HG03108 (cell line): ENCODE data around the gene TMEM132C.

Experiments
- ATAC-seq: cut with Tn5 transposase; IDR thresholded peaks from one replicate; pipeline ENCODE4 v1.9.1; 2021; ENCODE audit warnings: moderate library complexity; ENCODE audit not compliant: unreplicated experiment

The TMEM132C gene

GRCh38 chr12:128543971-128544370 is 277.0 kb downstream of the TMEM132C start:
- ATAC-seq = no peak

GRCh38 chr12:128548949-128549348 is 282.0 kb downstream of the TMEM132C start:
- ATAC-seq = no peak

GRCh38 chr12:128549601-128550218 is 282.7 kb downstream of the TMEM132C start:
- no peak for ATAC-seq

- no peak for ATAC-seq
These were observed 284.3 kb downstream of the TMEM132C start for GRCh38 chr12:128551266-128551665.

- ATAC-seq = no peak
These were observed 287.8 kb downstream of the TMEM132C start for GRCh38 chr12:128554546-128555304.

- ATAC-seq = no peak
These were observed 290.3 kb downstream of the TMEM132C start for GRCh38 chr12:128557231-128557630.

- no peak for ATAC-seq
These were observed 298.0 kb downstream of the TMEM132C start for GRCh38 chr12:128564956-128565355.

- ATAC-seq = no peak
These were observed 300.8 kb downstream of the TMEM132C start for GRCh38 chr12:128567730-128568129.

GRCh38 chr12:128570191-128571065 is 303.5 kb downstream of the TMEM132C start:
- ATAC-seq = no peak

GRCh38 chr12:128571906-128572810 is 305.2 kb downstream of the TMEM132C start:
- no peak for ATAC-seq

GRCh38 chr12:128573907-128574306 is 306.9 kb downstream of the TMEM132C start:
- ATAC-seq = no peak

GRCh38 chr12:128578045-128578444 is 311.1 kb downstream of the TMEM132C start:
- ATAC-seq = no peak

GRCh38 chr12:128581321-128581761 is 314.4 kb downstream of the TMEM132C start:
- ATAC-seq = no peak

- ATAC-seq = no peak
These were observed 316.5 kb downstream of the TMEM132C start for GRCh38 chr12:128583453-128583852.

- ATAC-seq = no peak
These were observed 319.6 kb downstream of the TMEM132C start for GRCh38 chr12:128586451-128587029.

- ATAC-seq = no peak
These were observed 320.9 kb downstream of the TMEM132C start for GRCh38 chr12:128587918-128588317.

GRCh38 chr12:128592220-128592744 is 325.3 kb downstream of the TMEM132C start:
- no peak for ATAC-seq

- no peak for ATAC-seq
These were observed 327.6 kb downstream of the TMEM132C start for GRCh38 chr12:128594521-128594920.

- ATAC-seq = no peak
These were observed 328.6 kb downstream of the TMEM132C start for GRCh38 chr12:128595609-128596008.

GRCh38 chr12:128600886-128601285 is 333.9 kb downstream of the TMEM132C start:
- no peak for ATAC-seq
